ENCODE results near the gene EP300.

- TF ChIP-seq CTCF (conservative IDR thresholded peaks at IDR 0.05; ENCODE audit: low read depth, low read length) (no peak), EZH2phosphoT487 (IDR thresholded peaks at IDR 0.05; ENCODE audit: borderline replicate concordance, low read length) (no peak), EZH2 (IDR thresholded peaks at IDR 0.05; ENCODE audit: low read length, unreplicated experiment) (no peak)
These were observed 35.3 kb upstream of the EP300 start for GRCh38 chr22:41057076-41057475.
